HepG2 (cell line): ENCODE measurements around the gene APOLD1. TPM values are rescaled to one million over a fixed set of nuclear protein-coding genes. Genes with fewer than 3 reads are reported as not detected.
A peak's percentile ranks its signal among the peaks of the same experiment; 100 is the strongest.

Source experiments
- BRD4 ChIP-seq: sonication (generic); formaldehyde crosslinking; IDR thresholded peaks from 2 replicates; pipeline ENCODE4 v1.4.0; 2020; ENCODE audit warnings: missing genetic modification reagents
- EEA1 ChIP-seq: sonication (generic); formaldehyde crosslinking; IDR thresholded peaks from 2 replicates; pipeline ENCODE4 v1.5.1; 2020; ENCODE audit warnings: mild to moderate bottlenecking, missing genetic modification reagents, borderline replicate concordance
- GABPB1 ChIP-seq: IDR thresholded peaks from 2 replicates; pipeline ENCODE4 v1.6.1; 2016; ENCODE audit warnings: mild to moderate bottlenecking, missing genetic modification reagents, moderate library complexity, missing compliant biosample characterization
- HMGA1 ChIP-seq: sonication (generic); formaldehyde crosslinking; conservative IDR thresholded peaks from 2 replicates; pipeline ENCODE4 v1.4.0; 2020; ENCODE audit warnings: missing genetic modification reagents
- HNRNPUL1 ChIP-seq: fragments of 200-400 bp; formaldehyde crosslinking; IDR thresholded peaks from 2 replicates; pipeline ENCODE4 v1.6.1; 2017; ENCODE audit warnings: low read depth, mild to moderate bottlenecking, low read length, moderate library complexity
- PAX8 ChIP-seq: sonication (generic); formaldehyde crosslinking; IDR thresholded peaks from 2 replicates; pipeline ENCODE4 v1.8.0; 2022; ENCODE audit warnings: mild to moderate bottlenecking, missing genetic modification reagents, borderline replicate concordance
- RAD51 ChIP-seq: fragments of 450-650 bp; IDR thresholded peaks from 2 replicates; pipeline ENCODE4 v1.6.1; 2016; ENCODE audit warnings: borderline replicate concordance
- RNF2 ChIP-seq: fragments of 450-650 bp; conservative IDR thresholded peaks from 2 replicates; pipeline ENCODE4 v1.6.1; 2016; ENCODE audit warnings: low read depth
- RXRB ChIP-seq: IDR thresholded peaks from 2 replicates; pipeline ENCODE4 v1.6.1; 2016; ENCODE audit warnings: borderline replicate concordance, missing genetic modification reagents, missing compliant biosample characterization
- TMF1 ChIP-seq: sonication (generic); formaldehyde crosslinking; IDR thresholded peaks from 2 replicates; pipeline ENCODE4 v1.8.1; 2022; ENCODE audit warnings: low read depth, missing genetic modification reagents
- TRIM24 ChIP-seq: sonication (generic); formaldehyde crosslinking; IDR thresholded peaks from 2 replicates; pipeline ENCODE4 v1.8.0; 2022; ENCODE audit warnings: mild to moderate bottlenecking, missing genetic modification reagents
- ZBTB42 ChIP-seq: sonication (generic); formaldehyde crosslinking; IDR thresholded peaks from 2 replicates; pipeline ENCODE4 v1.5.0; 2020; ENCODE audit warnings: mild to moderate bottlenecking, missing genetic modification reagents
- ZFY ChIP-seq: sonication (generic); formaldehyde crosslinking; IDR thresholded peaks from 2 replicates; pipeline ENCODE4 v1.4.0; 2020; ENCODE audit warnings: missing genetic modification reagents
- ZNF136 ChIP-seq: sonication (generic); formaldehyde crosslinking; IDR thresholded peaks from 2 replicates; pipeline ENCODE4 v1.8.1; 2022; ENCODE audit warnings: low read depth, mild to moderate bottlenecking, moderate library complexity, missing genetic modification reagents
- ZNF17 ChIP-seq: sonication (generic); formaldehyde crosslinking; IDR thresholded peaks from 2 replicates; pipeline ENCODE4 v1.5.0; 2020; ENCODE audit warnings: mild to moderate bottlenecking, missing genetic modification reagents
- ZNF446 ChIP-seq: sonication (generic); formaldehyde crosslinking; IDR thresholded peaks from 2 replicates; pipeline ENCODE4 v1.5.0; 2020; ENCODE audit warnings: mild to moderate bottlenecking, missing genetic modification reagents
- ZNF552 ChIP-seq: sonication (generic); formaldehyde crosslinking; IDR thresholded peaks from 2 replicates; pipeline ENCODE4 v1.9.0; 2022; ENCODE audit warnings: missing genetic modification reagents, mild to moderate bottlenecking, borderline replicate concordance
- ZNF577 ChIP-seq: sonication (generic); formaldehyde crosslinking; IDR thresholded peaks from 2 replicates; pipeline ENCODE4 v1.4.0; 2020; ENCODE audit warnings: mild to moderate bottlenecking, low read depth, missing genetic modification reagents, borderline replicate concordance
- ZNF749 ChIP-seq: sonication (generic); formaldehyde crosslinking; IDR thresholded peaks from 2 replicates; pipeline ENCODE4 v1.8.0; 2022; ENCODE audit warnings: mild to moderate bottlenecking, missing genetic modification reagents, moderate library complexity, borderline replicate concordance
- ZNF790 ChIP-seq: sonication (generic); formaldehyde crosslinking; IDR thresholded peaks from 2 replicates; pipeline ENCODE4 v1.8.0; 2022; ENCODE audit warnings: missing genetic modification reagents, mild to moderate bottlenecking, borderline replicate concordance
- polyA plus RNA-seq, 8 experiments: library from polyadenylated mRNA; depleted of rRNA in 3 of 8; stranded (reverse) in 7 of 8; unstranded in 1 of 8; fragments of >200 nt; fragmentation: Illumina TruSeq in 4 of 8; extraction: Trizol in 4 of 8; gene quantifications; 2 replicates each; pipeline versions ENCODE4 v1.2.1 to v1.2.3, GENCODE V29; 2011 to 2016; ENCODE audit warnings: low read depth in 4 of 8, missing spikeins in 1 of 8, mixed read lengths in 1 of 8; ENCODE audit not compliant: insufficient read depth in 1 of 8
- total RNA-seq, 5 experiments: library from RNA; depleted of rRNA; stranded (reverse); fragments of >200 nt; fragmentation: Illumina TruSeq; extraction: Trizol; gene quantifications; 2 replicates each; pipeline ENCODE4 v1.2.3, GENCODE V29; 2016; ENCODE audit warnings: low read depth in 1 of 5
- TF ChIP-seq, protein P1 (sequence below): sonication (generic); formaldehyde crosslinking; IDR thresholded peaks from 2 replicates; pipeline ENCODE4 v1.4.0; 2020; ENCODE audit warnings: missing genetic modification reagents, borderline replicate concordance
- TF ChIP-seq, protein P2 (sequence below): IDR thresholded peaks from 2 replicates; pipeline ENCODE4 v1.6.1; 2016; ENCODE audit warnings: control low read depth
- TF ChIP-seq, protein P3 (sequence below): sonication (generic); formaldehyde crosslinking; IDR thresholded peaks from 2 replicates; pipeline ENCODE4 v1.9.0; 2021; ENCODE audit warnings: missing genetic modification reagents, borderline replicate concordance

APOLD1 gene
- total and polyA plus RNA-seq, 2 of the 13 experiments (the other 11 are each of a cell fraction or from before 2014, with no cell fraction given): 0.20 to 0.84 TPM

DNA sequence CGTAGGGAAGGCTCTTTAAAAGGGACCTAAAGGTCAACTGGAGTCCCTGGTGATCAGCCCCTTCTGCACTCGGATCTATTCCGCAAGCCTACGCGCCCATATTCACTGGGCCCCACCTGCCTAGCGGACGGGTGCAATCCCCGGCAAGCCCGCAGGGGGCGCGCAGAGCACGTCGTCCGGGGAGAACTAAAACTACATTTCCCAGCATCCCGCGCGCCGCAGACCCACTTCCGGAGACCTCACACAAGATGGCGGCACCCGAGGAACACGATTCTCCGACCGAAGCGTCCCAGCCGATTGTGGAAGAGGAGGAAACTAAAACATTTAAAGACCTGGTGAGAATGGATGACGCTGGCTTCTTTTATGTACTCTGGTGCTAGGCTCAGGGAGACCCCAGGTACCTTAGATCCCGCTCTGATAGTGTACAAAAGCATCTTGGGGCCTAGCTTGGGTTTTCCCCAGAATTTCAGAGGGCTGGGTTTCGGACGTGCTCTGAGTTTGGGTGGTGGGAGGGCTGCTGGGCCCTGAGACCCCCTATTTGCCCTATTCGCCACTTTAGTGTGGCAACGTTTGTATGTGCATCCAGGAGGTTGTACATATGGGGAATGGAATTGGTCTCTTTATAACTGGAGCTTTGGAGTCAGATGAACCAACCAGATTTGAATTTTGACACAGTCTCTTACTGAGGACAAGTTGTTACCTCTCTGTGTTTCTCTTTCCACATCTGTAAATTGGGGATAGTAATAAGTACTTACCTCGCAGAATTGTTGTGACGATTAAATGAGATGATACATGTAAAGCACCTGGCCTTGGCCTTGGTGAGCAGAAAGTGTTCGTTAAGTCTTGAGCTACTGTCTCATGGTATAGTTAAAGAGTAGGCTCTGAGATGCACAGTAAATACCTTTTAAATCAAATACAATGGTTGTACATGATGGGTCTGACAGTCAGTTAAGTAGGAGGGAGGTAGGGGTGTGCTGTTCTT lies 28.0 kb downstream of the APOLD1 start, which contains the start of gene DDX47 (continued):
- TF ChIP-seq, protein P1, sequence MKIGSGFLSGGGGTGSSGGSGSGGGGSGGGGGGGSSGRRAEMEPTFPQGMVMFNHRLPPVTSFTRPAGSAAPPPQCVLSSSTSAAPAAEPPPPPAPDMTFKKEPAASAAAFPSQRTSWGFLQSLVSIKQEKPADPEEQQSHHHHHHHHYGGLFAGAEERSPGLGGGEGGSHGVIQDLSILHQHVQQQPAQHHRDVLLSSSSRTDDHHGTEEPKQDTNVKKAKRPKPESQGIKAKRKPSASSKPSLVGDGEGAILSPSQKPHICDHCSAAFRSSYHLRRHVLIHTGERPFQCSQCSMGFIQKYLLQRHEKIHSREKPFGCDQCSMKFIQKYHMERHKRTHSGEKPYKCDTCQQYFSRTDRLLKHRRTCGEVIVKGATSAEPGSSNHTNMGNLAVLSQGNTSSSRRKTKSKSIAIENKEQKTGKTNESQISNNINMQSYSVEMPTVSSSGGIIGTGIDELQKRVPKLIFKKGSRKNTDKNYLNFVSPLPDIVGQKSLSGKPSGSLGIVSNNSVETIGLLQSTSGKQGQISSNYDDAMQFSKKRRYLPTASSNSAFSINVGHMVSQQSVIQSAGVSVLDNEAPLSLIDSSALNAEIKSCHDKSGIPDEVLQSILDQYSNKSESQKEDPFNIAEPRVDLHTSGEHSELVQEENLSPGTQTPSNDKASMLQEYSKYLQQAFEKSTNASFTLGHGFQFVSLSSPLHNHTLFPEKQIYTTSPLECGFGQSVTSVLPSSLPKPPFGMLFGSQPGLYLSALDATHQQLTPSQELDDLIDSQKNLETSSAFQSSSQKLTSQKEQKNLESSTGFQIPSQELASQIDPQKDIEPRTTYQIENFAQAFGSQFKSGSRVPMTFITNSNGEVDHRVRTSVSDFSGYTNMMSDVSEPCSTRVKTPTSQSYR: no peak
- TF ChIP-seq ZBTB42 (CRISPR knock-in tag) (no peak), RAD51 (no peak), EEA1 (CRISPR knock-in tag) (no peak), RNF2 (no peak), ZFY (CRISPR knock-in tag) (peak; percentile 98), PAX8 (CRISPR knock-in tag) (no peak), BRD4 (CRISPR knock-in tag) (peak; percentile 71; the same call in 1 of the 2 replicates), TRIM24 (CRISPR knock-in tag) (no peak), RXRB (CRISPR knock-in tag) (peak; percentile 62; the same call in 1 of the 2 replicates), ZNF17 (CRISPR knock-in tag) (no peak), ZNF790 (CRISPR knock-in tag) (no peak), ZNF136 (CRISPR knock-in tag) (peak; percentile 94), ZNF552 (CRISPR knock-in tag) (no peak), TMF1 (CRISPR knock-in tag) (no peak), ZNF577 (CRISPR knock-in tag) (no peak), ZNF446 (CRISPR knock-in tag) (no peak), GABPB1 (peak; percentile 99), ZNF749 (no peak), HNRNPUL1 (no peak), HMGA1 (CRISPR knock-in tag) (no peak)
- TF ChIP-seq, protein P2, sequence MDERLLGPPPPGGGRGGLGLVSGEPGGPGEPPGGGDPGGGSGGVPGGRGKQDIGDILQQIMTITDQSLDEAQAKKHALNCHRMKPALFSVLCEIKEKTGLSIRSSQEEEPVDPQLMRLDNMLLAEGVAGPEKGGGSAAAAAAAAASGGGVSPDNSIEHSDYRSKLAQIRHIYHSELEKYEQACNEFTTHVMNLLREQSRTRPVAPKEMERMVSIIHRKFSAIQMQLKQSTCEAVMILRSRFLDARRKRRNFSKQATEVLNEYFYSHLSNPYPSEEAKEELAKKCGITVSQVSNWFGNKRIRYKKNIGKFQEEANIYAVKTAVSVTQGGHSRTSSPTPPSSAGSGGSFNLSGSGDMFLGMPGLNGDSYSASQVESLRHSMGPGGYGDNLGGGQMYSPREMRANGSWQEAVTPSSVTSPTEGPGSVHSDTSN: no peak
- TF ChIP-seq, protein P3, sequence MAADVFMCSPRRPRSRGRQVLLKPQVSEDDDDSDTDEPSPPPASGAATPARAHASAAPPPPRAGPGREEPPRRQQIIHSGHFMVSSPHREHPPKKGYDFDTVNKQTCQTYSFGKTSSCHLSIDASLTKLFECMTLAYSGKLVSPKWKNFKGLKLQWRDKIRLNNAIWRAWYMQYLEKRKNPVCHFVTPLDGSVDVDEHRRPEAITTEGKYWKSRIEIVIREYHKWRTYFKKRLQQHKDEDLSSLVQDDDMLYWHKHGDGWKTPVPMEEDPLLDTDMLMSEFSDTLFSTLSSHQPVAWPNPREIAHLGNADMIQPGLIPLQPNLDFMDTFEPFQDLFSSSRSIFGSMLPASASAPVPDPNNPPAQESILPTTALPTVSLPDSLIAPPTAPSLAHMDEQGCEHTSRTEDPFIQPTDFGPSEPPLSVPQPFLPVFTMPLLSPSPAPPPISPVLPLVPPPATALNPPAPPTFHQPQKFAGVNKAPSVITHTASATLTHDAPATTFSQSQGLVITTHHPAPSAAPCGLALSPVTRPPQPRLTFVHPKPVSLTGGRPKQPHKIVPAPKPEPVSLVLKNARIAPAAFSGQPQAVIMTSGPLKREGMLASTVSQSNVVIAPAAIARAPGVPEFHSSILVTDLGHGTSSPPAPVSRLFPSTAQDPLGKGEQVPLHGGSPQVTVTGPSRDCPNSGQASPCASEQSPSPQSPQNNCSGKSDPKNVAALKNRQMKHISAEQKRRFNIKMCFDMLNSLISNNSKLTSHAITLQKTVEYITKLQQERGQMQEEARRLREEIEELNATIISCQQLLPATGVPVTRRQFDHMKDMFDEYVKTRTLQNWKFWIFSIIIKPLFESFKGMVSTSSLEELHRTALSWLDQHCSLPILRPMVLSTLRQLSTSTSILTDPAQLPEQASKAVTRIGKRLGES (CRISPR knock-in tag): no peak
